IPS-18a (cell line): ENCODE measurements around the gene TRIM33.
"Not testable (repeated sequence)": the region's sequence is repeated elsewhere in the genome, so short reads cannot be mapped to it uniquely, and the experiment has no call there.

Experiments
- H3K27ac ChIP-seq: one replicate; pipeline ENCODE4 v1.5.1; 2013; ENCODE audit warnings: low read length
- H3K27me3 ChIP-seq: one replicate; pipeline ENCODE4 v1.6.1; 2013; ENCODE audit warnings: mild to moderate bottlenecking, low read length; ENCODE audit not compliant: control insufficient read depth, insufficient read depth
- H3K36me3 ChIP-seq: one replicate; pipeline ENCODE4 v1.6.1; 2013; ENCODE audit warnings: low read depth, low read length; ENCODE audit not compliant: control insufficient read depth
- H3K4me1 ChIP-seq: one replicate; pipeline ENCODE4 v1.6.1; 2013; ENCODE audit warnings: low read depth, low read length; ENCODE audit not compliant: control insufficient read depth
- H3K4me3 ChIP-seq: one replicate; pipeline ENCODE4 v1.5.1; 2013; ENCODE audit warnings: low read length
- H3K9ac ChIP-seq: one replicate; pipeline ENCODE4 v1.6.1; 2013; ENCODE audit warnings: mild to moderate bottlenecking, low read length, moderate library complexity
- H3K9me3 ChIP-seq: one replicate; pipeline ENCODE4 v1.6.1; 2013; ENCODE audit warnings: low read depth, low read length; ENCODE audit not compliant: control insufficient read depth

Gene TRIM33

GRCh38 chr1:114368560-114369255, 142.3 kb downstream of the TRIM33 start:
- Histone ChIP-seq H3K27me3 (no peaks in the 10 kb centered on the region), H3K9me3 (peaks cover 1% of the 10 kb centered on the region), H3K4me1 (no peaks in the 10 kb centered on the region), H3K9ac (no peak overlapping the region), H3K27ac (no peak overlapping the region), H3K36me3 (no peaks in the 10 kb centered on the region), H3K4me3 (no peak overlapping the region)

GRCh38 chr1:114367810-114368209, 143.2 kb downstream of the TRIM33 start:
- Histone ChIP-seq H3K9ac (no peak overlapping the region), H3K4me3 (no peak overlapping the region), H3K36me3 (no peaks in the 10 kb centered on the region), H3K27ac (no peak overlapping the region), H3K4me1 (no peaks in the 10 kb centered on the region), H3K27me3 (no peaks in the 10 kb centered on the region), H3K9me3 (peaks cover 4% of the 10 kb centered on the region)

- not testable (repeated sequence) for H3K27me3 ChIP-seq, H3K27ac ChIP-seq, H3K36me3 ChIP-seq, H3K4me3 ChIP-seq, H3K9ac ChIP-seq, H3K4me1 ChIP-seq
- H3K9me3 ChIP-seq, result peaks cover 13% of the 10 kb centered on the region
Measured at GRCh38 chr1:114363230-114363629, 147.8 kb downstream of the TRIM33 start.

- no peaks in the 10 kb centered on the region for H3K27me3 ChIP-seq
- H3K9ac ChIP-seq, result no peak overlapping the region
- no peak overlapping the region for H3K27ac ChIP-seq
- H3K9me3 ChIP-seq, result peaks cover 13% of the 10 kb centered on the region
- H3K4me3 ChIP-seq, result no peak overlapping the region
- no peaks in the 10 kb centered on the region for H3K4me1 ChIP-seq
- H3K36me3 ChIP-seq, result no peaks in the 10 kb centered on the region
Measured at GRCh38 chr1:114359791-114360190, 151.2 kb downstream of the TRIM33 start.

- H3K27me3 ChIP-seq, result no peaks in the 10 kb centered on the region
- no peaks in the 10 kb centered on the region for H3K36me3 ChIP-seq
- H3K9me3 ChIP-seq, result no peaks in the 10 kb centered on the region
- H3K4me1 ChIP-seq, result peaks cover 8% of the 10 kb centered on the region
- no peak overlapping the region for H3K27ac ChIP-seq
- H3K9ac ChIP-seq, result no peak overlapping the region
- no peak overlapping the region for H3K4me3 ChIP-seq
Measured at GRCh38 chr1:114355240-114355639, 155.8 kb downstream of the TRIM33 start.

GRCh38 chr1:114353262-114353661, 157.7 kb downstream of the TRIM33 start:
- Histone ChIP-seq H3K9me3 (no peaks in the 10 kb centered on the region), H3K27ac (no peak overlapping the region), H3K9ac (no peak overlapping the region), H3K4me3 (no peak overlapping the region), H3K27me3 (no peaks in the 10 kb centered on the region), H3K36me3 (no peaks in the 10 kb centered on the region), H3K4me1 (peaks cover 8% of the 10 kb centered on the region)

- Histone ChIP-seq H3K4me3 (no peak overlapping the region), H3K27me3 (no peaks in the 10 kb centered on the region), H3K9ac (no peak overlapping the region), H3K27ac (no peak overlapping the region), H3K4me1 (peaks cover 8% of the 10 kb centered on the region), H3K9me3 (no peaks in the 10 kb centered on the region), H3K36me3 (no peaks in the 10 kb centered on the region)
Measured at GRCh38 chr1:114352797-114353196, 158.2 kb downstream of the TRIM33 start.

GRCh38 chr1:114350731-114351445, 160.1 kb downstream of the TRIM33 start:
- peaks cover 8% of the 10 kb centered on the region for H3K4me1 ChIP-seq
- no peaks in the 10 kb centered on the region for H3K9me3 ChIP-seq
- H3K4me3 ChIP-seq, result no peak overlapping the region
- H3K36me3 ChIP-seq, result no peaks in the 10 kb centered on the region
- no peak overlapping the region for H3K9ac ChIP-seq
- H3K27ac ChIP-seq, result no peak overlapping the region
- peaks cover 10% of the 10 kb centered on the region for H3K27me3 ChIP-seq

- Histone ChIP-seq H3K4me1 (peaks cover 13% of the 10 kb centered on the region), H3K36me3 (no peaks in the 10 kb centered on the region), H3K9ac (no peak overlapping the region), H3K27ac (no peak overlapping the region), H3K4me3 (no peak overlapping the region), H3K27me3 (peaks cover 17% of the 10 kb centered on the region), H3K9me3 (no peaks in the 10 kb centered on the region)
Measured at GRCh38 chr1:114349891-114350605, 161.0 kb downstream of the TRIM33 start.

- Histone ChIP-seq H3K4me3 (no peak overlapping the region), H3K4me1 (peaks cover 5% of the 10 kb centered on the region), H3K36me3 (no peaks in the 10 kb centered on the region), H3K9ac (no peak overlapping the region), H3K9me3 (no peaks in the 10 kb centered on the region), H3K27me3 (peaks cover 18% of the 10 kb centered on the region), H3K27ac (no peak overlapping the region)
Measured at GRCh38 chr1:114347431-114348209, 163.4 kb downstream of the TRIM33 start.

GRCh38 chr1:114346480-114347029, 164.4 kb downstream of the TRIM33 start:
- Histone ChIP-seq H3K9ac (peak overlapping the region; percentile 39), H3K9me3 (no peaks in the 10 kb centered on the region), H3K27ac (no peak overlapping the region), H3K27me3 (peaks cover 18% of the 10 kb centered on the region), H3K36me3 (no peaks in the 10 kb centered on the region), H3K4me3 (peak overlapping the region; percentile 55), H3K4me1 (peaks cover 5% of the 10 kb centered on the region)
